ENCODE measurements around the gene NSF. TPM values are rescaled to one million over a fixed set of nuclear protein-coding genes. Genes with fewer than 3 reads are reported as not detected.

NSF gene
- total and polyA plus RNA-seq, 10 of the 15 experiments (the other 5 are each of a cell fraction or from before 2014, with no cell fraction given), result 6.8 to 25.6 (median 16.8) TPM

DNA sequence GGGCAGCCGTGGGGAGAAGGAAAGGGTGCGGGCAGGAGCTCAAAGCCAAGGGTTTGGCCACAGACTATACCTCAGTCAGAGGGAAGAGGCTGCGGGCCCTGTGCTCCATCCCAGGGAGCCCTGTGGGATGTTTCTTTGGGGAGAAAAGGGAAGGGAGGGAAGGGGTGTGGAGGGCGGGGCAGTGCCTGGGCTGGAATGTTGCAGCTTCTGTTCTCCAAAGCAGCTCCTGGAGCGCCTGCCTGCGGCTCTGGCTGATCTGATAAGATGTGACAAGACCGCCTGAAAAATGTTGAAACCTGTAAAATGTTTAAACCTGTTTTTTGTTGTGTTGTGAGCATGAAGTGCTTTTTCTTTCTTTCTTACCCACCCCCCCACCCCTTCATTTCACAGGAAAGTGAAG is 195.2 kb downstream of the NSF start:
- WGBS (ENCODE audit: insufficient coverage, insufficient replicate concordance, low lambda C conversion rate, missing lambda C conversion rate), result 51% methylated on average over 4 of the region's 7 CpGs
- no peaks in the 10 kb centered on the region for H3K27me3 ChIP-seq (replicated peaks in 1 of 2; ENCODE audit: control insufficient read depth in 2 of 2, insufficient read depth in 2 of 2, low read length in 1 of 2)
- no peaks in the 10 kb centered on the region for H3K79me2 ChIP-seq (ENCODE audit: control insufficient read depth, insufficient read depth, low read length)
- H3K27ac ChIP-seq (ENCODE audit: control insufficient read depth, insufficient read depth), result no peak overlapping the region
- ChIA-PET POLR2A (no interaction called here), SMC1A (ENCODE audit: uncharacterized antibody, unreplicated experiment) (no interaction called here), RAD21 (ENCODE audit: unreplicated experiment) (no interaction called here), CTCF (no interaction called here)
- in situ Hi-C loops (cut with MboI) (no loop called here), intact Hi-C loops (cut with micrococcal nuclease; ENCODE audit: unreplicated experiment) (no loop called here)
- DNase-seq (ENCODE audit: low read depth, low spot score) (no peak), FAIRE-seq (no peak), ATAC-seq (no peak)
- H3K4me3 ChIP-seq, result no peak overlapping the region
- no peaks in the 10 kb centered on the region; the same call in 2 of the 3 replicates for H3K9me3 ChIP-seq (replicated peaks; ENCODE audit: control insufficient read depth, insufficient read depth, low read length)
- H3K4me1 ChIP-seq (ENCODE audit: control insufficient read depth, insufficient read depth, low read length), result no peaks in the 10 kb centered on the region
- TF ChIP-seq, protein P1, sequence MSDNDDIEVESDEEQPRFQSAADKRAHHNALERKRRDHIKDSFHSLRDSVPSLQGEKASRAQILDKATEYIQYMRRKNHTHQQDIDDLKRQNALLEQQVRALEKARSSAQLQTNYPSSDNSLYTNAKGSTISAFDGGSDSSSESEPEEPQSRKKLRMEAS (IDR thresholded peaks at IDR 0.05; ENCODE audit: low read depth, low read length), result no peak
- TF ChIP-seq CREB1 (IDR thresholded peaks at IDR 0.05; ENCODE audit: low read depth) (no peak), MTA2 (IDR thresholded peaks at IDR 0.05; ENCODE audit: low read depth) (no peak), BHLHE40 (IDR thresholded peaks at IDR 0.05; ENCODE audit: borderline replicate concordance in 1 of 2, low read depth in 2 of 2, low read length in 1 of 2) (no peak), RBBP5 (conservative IDR thresholded peaks at IDR 0.05) (no peak), JUNB (IDR thresholded peaks at IDR 0.05) (no peak)
- TF ChIP-seq, protein P2, sequence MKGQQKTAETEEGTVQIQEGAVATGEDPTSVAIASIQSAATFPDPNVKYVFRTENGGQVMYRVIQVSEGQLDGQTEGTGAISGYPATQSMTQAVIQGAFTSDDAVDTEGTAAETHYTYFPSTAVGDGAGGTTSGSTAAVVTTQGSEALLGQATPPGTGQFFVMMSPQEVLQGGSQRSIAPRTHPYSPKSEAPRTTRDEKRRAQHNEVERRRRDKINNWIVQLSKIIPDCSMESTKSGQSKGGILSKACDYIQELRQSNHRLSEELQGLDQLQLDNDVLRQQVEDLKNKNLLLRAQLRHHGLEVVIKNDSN (IDR thresholded peaks at IDR 0.05; ENCODE audit: borderline replicate concordance, extremely low read length, insufficient read depth, low read depth, low read length), result no peak
- H4K20me1 ChIP-seq (ENCODE audit: control insufficient read depth, insufficient read depth), result no peaks in the 10 kb centered on the region
- no peak overlapping the region for H3K9ac ChIP-seq (ENCODE audit: control insufficient read depth, insufficient read depth, low read length)
- BruUV-seq (replicated peaks), result no TSS peak
- no peak overlapping the region for H3K4me2 ChIP-seq (ENCODE audit: control insufficient read depth, insufficient read depth)
- no peak overlapping the region for H2AFZ ChIP-seq (ENCODE audit: control insufficient read depth, low read depth, low read length)
- H3K36me3 ChIP-seq (ENCODE audit: control insufficient read depth in 2 of 2, insufficient read depth in 2 of 2, low read length in 1 of 2), result no peaks in the 10 kb centered on the region

DNA sequence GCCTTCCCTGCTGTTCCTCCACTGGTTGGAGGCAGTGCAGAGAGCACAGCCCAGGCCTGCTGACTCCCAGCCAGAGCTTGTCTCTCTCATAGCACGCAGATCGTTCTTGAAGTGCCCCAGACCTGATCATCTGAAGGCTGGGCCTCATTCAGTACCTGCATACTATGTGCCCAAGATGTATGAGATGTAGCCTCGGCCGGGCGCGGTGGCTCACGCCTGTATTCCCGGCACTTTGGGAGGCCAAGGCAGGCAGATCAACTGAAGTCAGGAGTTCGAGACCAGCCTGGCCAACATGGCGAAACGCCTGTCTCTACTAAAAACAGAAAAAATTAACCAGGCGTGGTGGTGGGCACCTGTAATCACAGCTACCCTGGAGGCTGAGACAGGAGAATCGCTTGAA is 197.0 kb downstream of the NSF start:
- BruUV-seq (replicated peaks), result no TSS peak
- CTCF ChIA-PET, result no interaction called here
- ATAC-seq (no peak), DNase-seq (ENCODE audit: low read depth, low spot score) (no peak), FAIRE-seq (no peak)
- SMC1A ChIA-PET (ENCODE audit: uncharacterized antibody, unreplicated experiment), result no interaction called here
- Histone ChIP-seq H3K27me3 (replicated peaks in 1 of 2; ENCODE audit: control insufficient read depth in 2 of 2, insufficient read depth in 2 of 2, low read length in 1 of 2) (no peaks in the 10 kb centered on the region), H3K27ac (ENCODE audit: control insufficient read depth, insufficient read depth) (no peak overlapping the region), H4K20me1 (ENCODE audit: control insufficient read depth, insufficient read depth) (no peaks in the 10 kb centered on the region), H3K4me3 (no peak overlapping the region), H3K4me1 (ENCODE audit: control insufficient read depth, insufficient read depth, low read length) (no peaks in the 10 kb centered on the region), H3K4me2 (ENCODE audit: control insufficient read depth, insufficient read depth) (no peak overlapping the region), H3K9me3 (replicated peaks; ENCODE audit: control insufficient read depth, insufficient read depth, low read length) (no peaks in the 10 kb centered on the region; the same call in 2 of the 3 replicates), H2AFZ (ENCODE audit: control insufficient read depth, low read depth, low read length) (no peak overlapping the region), H3K9ac (ENCODE audit: control insufficient read depth, insufficient read depth, low read length) (no peak overlapping the region), H3K36me3 (ENCODE audit: control insufficient read depth in 2 of 2, insufficient read depth in 2 of 2, low read length in 1 of 2) (no peaks in the 10 kb centered on the region), H3K79me2 (ENCODE audit: control insufficient read depth, insufficient read depth, low read length) (no peaks in the 10 kb centered on the region)
- no peak for TF ChIP-seq MXI1 (IDR thresholded peaks at IDR 0.05; ENCODE audit: low read depth, low read length)
- TF ChIP-seq TAF1 (IDR thresholded peaks at IDR 0.05; ENCODE audit: borderline replicate concordance, low read depth, low read length), result no peak
- RAD21 ChIA-PET (ENCODE audit: unreplicated experiment), result no interaction called here
- intact Hi-C loops (cut with micrococcal nuclease; ENCODE audit: unreplicated experiment) (no loop called here), in situ Hi-C loops (cut with MboI) (no loop called here)
- POLR2A ChIA-PET, result no interaction called here
- WGBS (ENCODE audit: insufficient coverage, insufficient replicate concordance, low lambda C conversion rate, missing lambda C conversion rate), result 52% methylated on average over 13 of the region's 13 CpGs

All from GM12878 (cell line).